ENCODE results near the gene KCNG1.
"Not testable (repeated sequence)": the region's sequence is repeated elsewhere in the genome, so short reads cannot be mapped to it uniquely, and the experiment has no call there.

KCNG1 gene

DNA sequence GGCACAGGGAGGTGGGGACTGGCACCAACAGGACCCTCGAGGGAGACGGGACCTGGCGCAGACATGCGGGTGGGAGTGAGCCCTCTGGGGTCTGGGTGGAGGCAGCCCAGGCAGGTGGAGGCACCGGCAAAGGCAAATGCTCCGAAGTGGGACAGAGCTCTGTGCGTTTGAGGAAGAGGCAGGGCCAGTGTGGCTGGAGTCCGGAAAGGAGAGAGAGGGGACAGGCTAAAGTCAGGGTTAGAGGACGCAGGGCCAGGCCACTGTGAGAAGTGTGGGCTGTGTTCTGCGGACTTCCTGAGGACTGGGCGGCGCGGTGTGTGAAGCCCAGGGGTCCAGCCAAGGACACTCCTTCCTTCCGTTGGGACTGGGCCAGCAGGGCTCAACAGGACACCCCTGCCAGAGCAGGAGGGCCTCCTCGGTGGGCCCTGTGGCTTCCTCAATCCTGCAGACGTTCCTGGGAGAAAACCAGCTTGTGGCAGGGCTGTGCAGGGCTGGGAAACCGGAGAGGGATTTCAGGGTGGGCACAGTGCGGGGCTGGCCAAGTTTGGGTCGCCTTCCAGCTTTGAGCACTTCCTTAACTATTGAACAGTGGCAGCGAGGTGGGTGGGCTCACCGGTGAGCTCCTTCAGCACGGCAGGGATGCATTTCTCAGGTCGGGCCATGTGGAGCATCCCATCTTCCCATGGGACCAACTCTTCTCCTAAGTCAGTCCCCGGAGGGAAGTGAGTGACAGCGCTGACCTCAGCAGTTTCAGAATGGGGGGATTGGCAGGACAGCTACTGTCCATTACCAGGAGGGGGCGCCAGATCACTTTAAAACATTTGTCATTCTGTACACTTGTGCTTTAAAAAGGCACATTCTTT is 41.8 kb downstream of the KCNG1 start:
- peak; percentile 78 to 82 (median 79) for DNase-seq

GRCh38 chr20:50980071-50980681 is 42.7 kb downstream of the KCNG1 start:
- DNase-seq = peak; percentile 91 to 98 (median 96)

DNA sequence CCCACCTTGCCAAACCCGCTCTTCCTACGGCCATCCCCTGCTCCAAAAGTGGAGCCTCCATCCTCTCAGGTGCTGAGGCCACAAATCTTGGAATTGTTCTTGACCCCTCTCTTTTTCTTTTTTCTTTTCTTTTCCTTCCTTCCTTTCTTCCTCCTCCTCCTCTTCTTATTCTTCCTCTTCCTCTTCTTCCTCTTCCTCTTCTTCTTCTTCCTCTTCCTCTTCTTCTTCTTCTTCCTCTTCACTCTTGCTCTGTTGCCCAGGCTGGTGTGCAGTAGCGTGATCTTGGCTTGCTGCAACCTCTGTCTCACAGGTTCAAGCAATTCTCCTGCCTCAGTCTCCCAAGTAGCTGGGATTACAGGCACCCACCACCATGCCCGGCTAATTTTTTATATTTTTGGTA is 44.4 kb downstream of the KCNG1 start:
- DNase-seq = not testable (repeated sequence)

DNA sequence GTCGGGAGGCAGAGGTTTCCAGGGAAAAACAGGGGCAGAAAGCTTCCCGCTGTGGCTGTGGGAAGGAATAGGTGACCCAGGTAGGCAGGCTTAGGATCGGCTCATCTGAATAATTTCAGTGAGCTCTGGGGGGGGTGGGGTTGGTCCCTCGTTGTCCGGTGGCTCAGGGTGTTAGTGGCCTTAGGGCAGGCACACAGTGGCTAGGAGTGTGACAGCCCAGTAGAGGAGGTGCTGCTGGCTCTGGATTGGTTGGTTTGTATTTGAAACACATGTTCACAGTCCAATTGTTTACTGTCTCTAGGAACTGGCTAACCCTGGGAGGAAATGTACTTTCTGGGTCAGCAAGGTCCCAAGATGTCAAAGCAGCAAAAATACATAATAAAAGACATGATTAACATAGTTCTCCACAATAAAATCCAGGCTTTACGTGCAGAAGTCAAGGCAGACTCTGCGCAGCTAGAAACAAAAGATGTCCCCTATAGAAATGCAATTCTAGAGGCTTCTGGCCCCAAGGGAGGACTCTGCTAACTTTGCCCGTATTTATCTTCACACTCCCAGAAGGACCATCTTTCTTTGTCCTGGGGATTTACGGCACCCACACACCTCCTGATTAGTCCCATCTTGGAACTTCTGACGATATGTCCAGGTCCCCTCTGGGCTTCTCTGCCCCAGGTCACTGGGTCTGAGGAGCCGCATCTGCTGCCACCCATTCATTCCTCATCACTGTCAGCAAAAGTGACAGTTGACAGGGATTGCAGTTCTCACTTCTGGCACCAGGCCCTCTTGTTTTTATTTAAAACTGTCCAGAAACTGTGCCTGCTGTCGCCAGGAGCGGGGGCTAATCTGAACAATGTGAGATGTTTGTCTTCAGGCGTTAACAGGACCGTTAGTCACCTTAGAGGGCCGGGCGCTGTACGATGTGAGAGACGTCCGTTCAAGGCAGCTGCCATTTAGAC is 45.6 kb downstream of the KCNG1 start:
- DNase-seq = no peak

DNA sequence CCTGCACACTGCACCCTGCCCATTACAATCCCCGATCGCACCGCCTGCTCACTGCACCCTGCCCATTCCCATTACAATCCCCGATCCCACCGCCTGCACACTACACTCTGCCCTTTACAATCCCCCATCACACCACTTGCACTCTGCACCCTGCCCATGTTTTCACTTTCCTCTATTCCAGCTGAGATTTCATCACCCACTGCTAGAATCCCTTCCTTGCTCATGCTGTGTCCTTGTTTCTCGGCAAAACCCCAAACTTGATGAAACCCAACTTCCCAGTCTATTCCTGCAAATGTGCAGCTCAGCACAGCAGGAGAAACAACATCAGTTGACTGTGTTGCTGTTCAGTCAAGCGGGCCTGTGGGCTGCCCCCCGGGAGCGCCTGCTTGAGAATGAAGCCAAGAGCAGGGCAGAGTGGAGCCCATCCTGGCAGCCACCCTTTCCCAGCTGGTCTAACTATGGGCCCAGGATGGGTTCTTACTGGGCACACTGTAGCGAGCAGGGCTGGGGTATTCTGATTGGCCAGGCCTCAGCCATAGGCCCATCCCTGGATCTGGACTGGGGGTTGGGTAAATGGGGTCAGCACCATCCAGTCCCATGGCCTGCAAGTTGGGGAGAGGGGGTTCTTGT is 47.1 kb downstream of the KCNG1 start:
- no peak for DNase-seq

DNA sequence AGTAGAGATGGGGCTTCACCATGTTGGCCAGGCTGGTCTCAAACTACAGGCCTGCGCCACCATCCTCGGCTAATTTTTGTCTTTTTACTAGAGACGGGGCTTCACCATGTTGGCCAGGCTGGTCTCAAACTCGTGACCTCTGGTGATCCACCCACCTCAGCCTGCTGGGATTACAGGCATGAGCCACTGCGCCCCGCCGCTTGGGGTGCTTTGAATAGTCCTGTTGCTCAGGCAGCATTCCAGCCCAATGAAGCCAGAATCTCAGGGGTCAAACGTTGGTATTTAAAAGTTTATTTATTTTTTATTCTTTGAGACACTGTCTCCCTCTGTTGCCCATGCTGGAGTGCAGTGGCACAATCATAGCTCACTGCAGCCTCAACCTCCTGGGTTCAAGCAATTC is 53.0 kb downstream of the KCNG1 start:
- DNase-seq = no peak

DNA sequence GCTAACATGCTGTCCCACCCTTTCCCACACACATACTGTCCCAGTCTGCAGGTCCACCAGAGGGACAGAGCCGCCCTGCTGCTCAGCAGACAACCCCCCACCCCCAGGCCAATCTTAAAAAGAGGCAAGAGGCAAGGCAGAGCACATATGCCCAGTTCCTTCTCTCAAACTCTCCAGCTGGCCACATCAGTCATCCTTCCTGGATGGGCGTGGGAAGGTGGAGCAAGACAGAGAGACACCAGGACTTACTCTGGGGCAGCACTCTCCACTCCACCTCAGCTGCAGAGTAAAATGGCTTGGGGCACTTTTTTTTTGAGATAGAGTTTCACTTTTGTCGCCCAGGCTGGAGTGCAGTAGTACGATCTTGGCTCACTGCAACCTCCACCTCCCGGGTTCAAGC is 53.5 kb downstream of the KCNG1 start:
- DNase-seq = no peak

- peak in 1 of 3 donors; percentile 10 for DNase-seq
Measured at GRCh38 chr20:50968289-50968688, 54.6 kb downstream of the KCNG1 start.

GRCh38 chr20:50967586-50967985 is 55.3 kb downstream of the KCNG1 start:
- DNase-seq = peak in 1 of 3 donors; percentile 16

DNA sequence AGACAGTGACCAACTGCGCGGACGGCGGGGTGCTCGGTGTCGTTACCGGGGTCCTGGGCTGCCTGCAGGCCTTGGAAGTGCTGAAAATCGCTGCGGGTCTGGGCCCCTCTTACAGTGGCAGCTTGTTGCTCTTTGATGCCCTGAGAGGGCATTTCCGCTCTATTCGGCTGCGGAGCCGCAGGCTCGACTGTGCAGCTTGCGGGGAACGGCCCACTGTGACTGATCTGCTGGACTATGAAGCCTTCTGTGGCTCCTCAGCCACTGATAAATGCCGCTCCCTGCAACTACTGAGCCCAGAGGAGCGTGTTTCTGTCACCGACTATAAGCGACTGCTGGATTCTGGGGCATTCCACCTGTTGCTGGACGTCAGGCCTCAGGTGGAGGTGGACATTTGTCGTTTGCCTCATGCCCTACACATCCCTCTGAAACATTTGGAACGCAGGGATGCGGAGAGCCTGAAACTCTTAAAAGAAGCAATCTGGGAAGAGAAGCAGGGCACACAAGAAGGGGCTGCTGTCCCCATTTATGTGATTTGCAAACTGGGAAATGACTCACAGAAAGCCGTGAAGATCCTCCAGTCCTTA is 63.3 kb downstream of the KCNG1 start:
- no peak for DNase-seq

- DNase-seq = peak; percentile 94 to 98 (median 97)
Measured at GRCh38 chr20:50958615-50959542, 64.0 kb downstream of the KCNG1 start, which contains the start of gene MOCS3. TSS of gene MOCS3 (plus strand) at chr20:50958818. CDS start at chr20:50958843, 25 bp downstream.

DNA sequence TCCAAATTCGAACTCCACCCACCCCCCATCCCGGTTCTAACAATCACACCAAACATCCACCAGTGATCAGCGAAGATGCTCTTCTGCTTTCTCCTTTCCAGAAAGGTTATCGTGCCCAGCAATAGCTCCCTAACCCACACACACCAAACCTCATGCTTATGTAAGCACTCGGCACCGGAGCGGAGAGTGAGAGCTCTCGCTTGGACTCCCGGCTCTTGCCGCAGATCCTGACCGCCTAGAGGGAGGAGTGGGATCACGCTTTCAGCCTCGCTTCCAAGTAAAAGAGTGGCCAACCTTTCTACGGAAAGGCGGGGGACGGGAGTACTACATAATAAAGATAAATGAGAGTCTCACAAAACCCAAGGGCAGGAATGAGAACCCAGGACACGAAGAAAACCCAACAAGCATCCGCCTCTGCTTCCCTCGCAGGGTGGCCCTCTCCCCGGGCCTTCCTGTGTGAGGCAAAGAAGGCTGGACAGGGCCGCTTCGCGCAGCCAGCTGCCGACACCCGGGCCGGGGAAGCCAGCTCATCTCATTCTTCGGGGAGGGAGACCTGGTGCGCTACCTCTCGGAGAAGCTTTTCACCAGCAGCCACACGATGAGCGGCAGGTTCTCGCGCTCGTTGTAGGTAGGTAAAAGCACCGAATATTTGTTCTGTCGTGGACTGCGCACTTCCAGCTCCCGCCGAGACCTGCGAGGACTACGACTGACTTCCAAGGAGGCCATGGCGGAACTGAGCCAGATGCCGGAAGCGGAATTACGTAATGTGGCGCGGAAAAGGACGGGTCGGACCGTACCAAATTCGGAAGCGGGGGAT is 64.9 kb downstream of the KCNG1 start, which contains the start of gene DPM1:
DPM1 (minus strand) TSS at position 735 of the 817 bp plus-strand sequence; CDS start at position 726, 9 bp downstream.
- peak; percentile 94 to 97 (median 95) for DNase-seq

DNA sequence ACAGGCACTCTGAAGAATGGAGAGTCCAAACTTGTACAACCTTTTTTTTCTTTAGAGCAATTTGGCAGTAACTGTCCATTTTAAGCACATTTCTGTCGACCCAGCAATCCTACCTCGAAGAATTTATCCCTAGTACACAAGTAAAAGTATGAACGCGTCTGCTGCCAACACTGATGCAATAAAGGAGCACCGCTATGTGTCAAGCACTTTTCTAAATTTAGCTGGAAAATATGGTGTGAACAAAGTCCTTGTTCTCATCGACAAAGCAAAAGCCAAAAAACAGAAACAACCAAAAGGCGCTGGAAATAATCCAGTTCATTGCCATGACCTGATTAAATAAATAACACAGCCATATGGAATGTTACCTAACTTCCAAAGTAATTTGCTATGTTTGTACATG is 65.6 kb downstream of the KCNG1 start:
- DNase-seq = peak in 2 of 3 donors; percentile 9 to 16

GRCh38 chr20:50953821-50954220 is 69.1 kb downstream of the KCNG1 start:
- DNase-seq = no peak

Measured in suppressor macrophage treated with lipopolysaccharide for 1 hour (primary cell).